ENCODE measurements around the gene ACSL3. TPM values are rescaled to one million over a fixed set of nuclear protein-coding genes. Genes with fewer than 3 reads are reported as not detected.

The ACSL3 gene
- total and polyA plus RNA-seq, 2 donors (not counting 1 experiment from before 2014, with no cell fraction given), result 6.7 to 46.0 TPM

- Histone ChIP-seq H3K27ac (ENCODE audit: low read length in 2 of 2) (no peak overlapping the region), H3K36me3 (replicated peaks in 1 of 2; ENCODE audit: control extremely low read depth in 1 of 2, control insufficient read depth in 1 of 2, extremely low read depth in 1 of 2, insufficient read depth in 2 of 2, low read length in 1 of 2) (peaks cover 0 to 2% of the 10 kb centered on the region in 2 experiments), H4K20me1 (ENCODE audit: control insufficient read depth, insufficient read depth, low read length, poor library complexity, severe bottlenecking) (peaks cover 4% of the 10 kb centered on the region), H3K27me3 (replicated peaks in 1 of 4; ENCODE audit: control extremely low read depth in 1 of 4, control insufficient read depth in 3 of 4, insufficient read depth in 4 of 4, low read length in 3 of 4) (no peaks in the 10 kb centered on the region), H3K4me1 (ENCODE audit: control insufficient read depth in 2 of 2, insufficient read depth in 2 of 2, low read length in 2 of 2) (no peaks in the 10 kb centered on the region), H2AFZ (ENCODE audit: insufficient read depth, low read depth, low read length, poor library complexity, severe bottlenecking) (no peak overlapping the region), H3K4me3 (ENCODE audit: control extremely low read depth in 1 of 5, extremely low read depth in 1 of 5, insufficient read depth in 1 of 5, low read depth in 2 of 5, low read length in 4 of 5) (no peak overlapping the region), H3K9ac (ENCODE audit: low read length) (no peak overlapping the region), H3K4me2 (replicated peaks; ENCODE audit: low read depth, low read length, poor library complexity, severe bottlenecking) (no peak overlapping the region), H3K79me2 (ENCODE audit: control insufficient read depth, insufficient read depth, low read length) (peaks cover 59% of the 10 kb centered on the region), H3K9me3 (ENCODE audit: control extremely low read depth in 1 of 3, control insufficient read depth in 2 of 3, insufficient read depth in 1 of 3, low read length in 2 of 3) (no peaks in the 10 kb centered on the region)
- ChIA-PET CTCF (interaction anchor here (0.6 to 4.4 kb wide), 25 partner anchors 8 to 249 kb away, joined by 3 to 108 read pairs (median 4); no protein-coding TSS in a partner anchor), POLR2A (no interaction called here)
- ATAC-seq (ENCODE audit: low read depth), result no peak
- Mint-ChIP-seq H3K27me3 (no peaks in the 10 kb centered on the region), H3K27ac (no peak overlapping the region), H3K4me3 (no peak overlapping the region), H3K4me1 (peaks cover 10% of the 10 kb centered on the region), H3K9me3 (ENCODE audit: insufficient read depth) (no peaks in the 10 kb centered on the region)
- intact Hi-C loops (cut with micrococcal nuclease), result loop anchor here (1.0 to 10.0 kb wide), 3 partner anchors 106 to 849 kb away; no protein-coding TSS in a partner anchor
- 100% methylated on average over 2 of the region's 16 CpGs for WGBS (ENCODE audit: insufficient coverage)
- TF ChIP-seq EZH2 (IDR thresholded peaks at IDR 0.05; ENCODE audit: borderline replicate concordance, insufficient read depth, low read depth, low read length, poor library complexity, severe bottlenecking), result no peak
- TF ChIP-seq CTCF (IDR thresholded peaks at IDR 0.05), result peak; percentile 89
- peak; percentile 59 for DNase-seq
Measured at GRCh38 chr2:222903234-222904220, 42.7 kb downstream of the ACSL3 start.
